ENCODE measurements around the gene MRFAP1.
A peak's percentile ranks its signal among the peaks of the same experiment; 100 is the strongest.
"Not testable (repeated sequence)": the region's sequence is repeated elsewhere in the genome, so short reads cannot be mapped to it uniquely, and the experiment has no call there.

The MRFAP1 gene

GRCh38 chr4:6634746-6635145 lies 5.7 kb upstream of the MRFAP1 start:
- no peak overlapping the region for H3K4me3 Mint-ChIP-seq
- H3K27me3 Mint-ChIP-seq: no peaks in the 10 kb centered on the region
- H3K4me1 Mint-ChIP-seq: peaks cover 0 to 21% of the 10 kb centered on the region in 2 donors
- no peak overlapping the region for H3K27ac Mint-ChIP-seq
- no peak for ATAC-seq (replicated peaks)
- DNase-seq: no peak
- H3K9me3 Mint-ChIP-seq: no peaks in the 10 kb centered on the region
- H3K36me3 Mint-ChIP-seq: peaks cover 0 to 4% of the 10 kb centered on the region in 2 donors

- peak overlapping the region; percentile 21 to 39 for H3K4me3 Mint-ChIP-seq
These were observed 1.3 kb upstream of the MRFAP1 start for GRCh38 chr4:6639137-6639680.

GRCh38 chr4:6641164-6641970 lies 882 bp downstream of the MRFAP1 start:
- peak overlapping the region; percentile 100 for H3K27ac Mint-ChIP-seq
- DNase-seq (no peak), ATAC-seq (replicated peaks) (peak; percentile 45 to 49)
- peaks cover 24 to 38% of the 10 kb centered on the region in 2 donors for H3K4me1 Mint-ChIP-seq
- no peaks in the 10 kb centered on the region for H3K27me3 Mint-ChIP-seq
- H3K9me3 Mint-ChIP-seq: no peaks in the 10 kb centered on the region
- H3K36me3 Mint-ChIP-seq: peaks cover 38 to 48% of the 10 kb centered on the region in 2 donors
- H3K4me3 Mint-ChIP-seq: peak overlapping the region; percentile 98 to 99

More at GRCh38 chr4:6639137-6639680, 1.3 kb upstream of the MRFAP1 start:
- no peak for ATAC-seq (replicated peaks)
- DNase-seq: no peak
- H3K36me3 Mint-ChIP-seq: peaks cover 30 to 40% of the 10 kb centered on the region in 2 donors
- H3K4me1 Mint-ChIP-seq: peaks cover 24 to 38% of the 10 kb centered on the region in 2 donors
- peak overlapping the region; percentile 47 for H3K27ac Mint-ChIP-seq
- H3K27me3 Mint-ChIP-seq: no peaks in the 10 kb centered on the region
- H3K9me3 Mint-ChIP-seq: no peaks in the 10 kb centered on the region

GRCh38 chr4:6641971-6642320 lies 1.5 kb downstream of the MRFAP1 start:
- H3K27me3 Mint-ChIP-seq: no peaks in the 10 kb centered on the region
- H3K4me1 Mint-ChIP-seq: peaks cover 24 to 38% of the 10 kb centered on the region in 2 donors
- no peak for ATAC-seq (replicated peaks)
- peak overlapping the region; percentile 100 for H3K27ac Mint-ChIP-seq
- H3K9me3 Mint-ChIP-seq: no peaks in the 10 kb centered on the region
- DNase-seq: no peak
- peaks cover 38 to 48% of the 10 kb centered on the region in 2 donors for H3K36me3 Mint-ChIP-seq
- H3K4me3 Mint-ChIP-seq: peak overlapping the region; percentile 98 to 99

GRCh38 chr4:6643141-6643847 lies 2.8 kb downstream of the MRFAP1 start:
- H3K36me3 Mint-ChIP-seq: peaks cover 38 to 48% of the 10 kb centered on the region in 2 donors
- H3K4me1 Mint-ChIP-seq: peaks cover 24 to 38% of the 10 kb centered on the region in 2 donors
- ATAC-seq (replicated peaks): no peak

GRCh38 chr4:6644792-6645530 lies 4.5 kb downstream of the MRFAP1 start:
- DNase-seq (no peak), ATAC-seq (replicated peaks) (no peak)
- Mint-ChIP-seq H3K27ac (no peak overlapping the region), H3K4me3 (no peak overlapping the region), H3K4me1 (peaks cover 24 to 38% of the 10 kb centered on the region in 2 donors), H3K36me3 (peaks cover 38 to 48% of the 10 kb centered on the region in 2 donors), H3K27me3 (no peaks in the 10 kb centered on the region), H3K9me3 (no peaks in the 10 kb centered on the region)

More at GRCh38 chr4:6643141-6643847, 2.8 kb downstream of the MRFAP1 start:
- Mint-ChIP-seq H3K9me3 (no peaks in the 10 kb centered on the region), H3K4me3 (no peak overlapping the region), H3K27ac (no peak overlapping the region), H3K27me3 (no peaks in the 10 kb centered on the region)
- DNase-seq: no peak

GRCh38 chr4:6647169-6647568 lies 6.7 kb downstream of the MRFAP1 start:
- no peak for DNase-seq
- no peak overlapping the region for H3K4me3 Mint-ChIP-seq
- H3K27me3 Mint-ChIP-seq: no peaks in the 10 kb centered on the region
- H3K27ac Mint-ChIP-seq: peak overlapping the region; percentile 20
- ATAC-seq (replicated peaks): no peak
- H3K36me3 Mint-ChIP-seq: peaks cover 16 to 26% of the 10 kb centered on the region in 2 donors
- H3K9me3 Mint-ChIP-seq: no peaks in the 10 kb centered on the region
- peaks cover 6 to 18% of the 10 kb centered on the region in 2 donors for H3K4me1 Mint-ChIP-seq

- no peak for DNase-seq
- no peak for ATAC-seq (replicated peaks)
- peaks cover 4 to 13% of the 10 kb centered on the region in 2 donors for H3K4me1 Mint-ChIP-seq
- H3K27me3 Mint-ChIP-seq: no peaks in the 10 kb centered on the region
- peaks cover 14 to 21% of the 10 kb centered on the region in 2 donors for H3K36me3 Mint-ChIP-seq
- no peak overlapping the region for H3K27ac Mint-ChIP-seq
- H3K4me3 Mint-ChIP-seq: no peak overlapping the region
- H3K9me3 Mint-ChIP-seq: no peaks in the 10 kb centered on the region
These were observed 7.2 kb downstream of the MRFAP1 start for GRCh38 chr4:6647582-6648230.

- Mint-ChIP-seq H3K9me3 (peaks cover 0 to 2% of the 10 kb centered on the region in 2 donors), H3K27ac (no peak overlapping the region), H3K36me3 (peaks cover 7 to 8% of the 10 kb centered on the region in 2 donors), H3K4me1 (no peaks in the 10 kb centered on the region), H3K27me3 (peaks cover 0 to 5% of the 10 kb centered on the region in 2 donors), H3K4me3 (no peak overlapping the region)
- ATAC-seq (replicated peaks) (no peak), DNase-seq (no peak)
These were observed 8.7 kb downstream of the MRFAP1 start for GRCh38 chr4:6649216-6649615.

GRCh38 chr4:6654211-6654610 lies 13.7 kb downstream of the MRFAP1 start:
- peaks cover 0 to 15% of the 10 kb centered on the region in 2 donors for H3K27me3 Mint-ChIP-seq
- H3K4me1 Mint-ChIP-seq: peaks cover 5 to 11% of the 10 kb centered on the region in 2 donors
- not testable (repeated sequence) for H3K4me3 Mint-ChIP-seq; DNase-seq; H3K27ac Mint-ChIP-seq; ATAC-seq (replicated peaks); H3K9me3 Mint-ChIP-seq; H3K36me3 Mint-ChIP-seq

GRCh38 chr4:6655291-6655690 lies 14.8 kb downstream of the MRFAP1 start:
- not testable (repeated sequence) for H3K36me3 Mint-ChIP-seq; ATAC-seq (replicated peaks); H3K9me3 Mint-ChIP-seq; DNase-seq; H3K4me3 Mint-ChIP-seq; H3K27ac Mint-ChIP-seq
- Mint-ChIP-seq H3K4me1 (peaks cover 8 to 20% of the 10 kb centered on the region in 2 donors), H3K27me3 (peaks cover 7 to 25% of the 10 kb centered on the region in 2 donors)

- peaks cover 0 to 3% of the 10 kb centered on the region in 2 donors for H3K9me3 Mint-ChIP-seq
- peaks cover 8 to 20% of the 10 kb centered on the region in 2 donors for H3K4me1 Mint-ChIP-seq
- H3K27ac Mint-ChIP-seq: no peak overlapping the region
- peaks cover 13 to 32% of the 10 kb centered on the region in 2 donors for H3K27me3 Mint-ChIP-seq
- DNase-seq (no peak), ATAC-seq (replicated peaks) (no peak)
- no peak overlapping the region for H3K4me3 Mint-ChIP-seq
- peaks cover 2 to 4% of the 10 kb centered on the region in 2 donors for H3K36me3 Mint-ChIP-seq
These were observed 15.4 kb downstream of the MRFAP1 start for GRCh38 chr4:6655924-6656323.
